Erythroblast (primary cell): ENCODE results near the gene CACNA1C.

Source experiments
- GATA1 ChIP-seq: IDR thresholded peaks from 2 replicates; pipeline ENCODE4 v1.6.1; 2011; ENCODE audit warnings: low read depth, mild to moderate bottlenecking, control low read depth, low read length, moderate library complexity
- POLR2A ChIP-seq: IDR thresholded peaks from 2 replicates; pipeline ENCODE4 v1.6.1; 2011; ENCODE audit warnings: mild to moderate bottlenecking, low read length

GRCh38 chr12:2413999-2414792 lies 361.4 kb downstream of the CACNA1C start:
- TF ChIP-seq POLR2A, result no peak
- TF ChIP-seq GATA1, result no peak
